ENCODE results near the gene MBTPS1. TPM values are rescaled to one million over a fixed set of nuclear protein-coding genes. Genes with fewer than 3 reads are reported as not detected.

Gene MBTPS1
- total RNA-seq, 1 experiment from 2014 or later: 56.1 TPM

GRCh38 chr16:84027625-84028024 is 89.1 kb downstream of the MBTPS1 start:
- no peaks in the 10 kb centered on the region for H3K9me3 ChIP-seq (ENCODE audit: low read length)
- H3K9me2 ChIP-seq (replicated peaks; ENCODE audit: low read length): no peaks in the 10 kb centered on the region
- no peak for ATAC-seq
- no peak for DNase-seq
- no peak overlapping the region for H3K4me2 ChIP-seq (ENCODE audit: low read length)
- intact Hi-C loops (cut with micrococcal nuclease): no loop called here
- ChIA-PET POLR2A (ENCODE audit: unreplicated experiment) (no interaction called here), CTCF (no interaction called here)
- no peak overlapping the region for H3K9ac ChIP-seq (ENCODE audit: low read length)
- H3K79me2 ChIP-seq (ENCODE audit: low read length): no peaks in the 10 kb centered on the region
- H3K27ac ChIP-seq (ENCODE audit: low read length): no peak overlapping the region
- BruUV-seq (replicated peaks): no TSS peak
- H3K27me3 ChIP-seq (ENCODE audit: low read length): no peaks in the 10 kb centered on the region
- no peak overlapping the region for H3K4me3 ChIP-seq (ENCODE audit: low read length)
- H3K36me3 ChIP-seq (ENCODE audit: low read depth, low read length): no peaks in the 10 kb centered on the region
- no peak overlapping the region for H2AFZ ChIP-seq (ENCODE audit: low read length)
- H3K4me1 ChIP-seq (ENCODE audit: insufficient read depth, low read length): peaks cover 29% of the 10 kb centered on the region
- H3F3A ChIP-seq (ENCODE audit: low read length, unreplicated experiment): no peaks in the 10 kb centered on the region
- no peak for TF ChIP-seq EZH2phosphoT487 (IDR thresholded peaks at IDR 0.05; ENCODE audit: borderline replicate concordance, low read length)
- no peaks in the 10 kb centered on the region for H4K20me1 ChIP-seq (ENCODE audit: low read length)

GRCh38 chr16:84026606-84027005 is 90.1 kb downstream of the MBTPS1 start:
- Histone ChIP-seq H3K27ac (ENCODE audit: low read length) (no peak overlapping the region), H3K9me2 (replicated peaks; ENCODE audit: low read length) (no peaks in the 10 kb centered on the region), H3K27me3 (ENCODE audit: low read length) (no peaks in the 10 kb centered on the region), H3K4me1 (ENCODE audit: insufficient read depth, low read length) (peaks cover 29% of the 10 kb centered on the region), H3K36me3 (ENCODE audit: low read depth, low read length) (no peaks in the 10 kb centered on the region), H3F3A (ENCODE audit: low read length, unreplicated experiment) (no peaks in the 10 kb centered on the region), H3K4me3 (ENCODE audit: low read length) (no peak overlapping the region), H3K79me2 (ENCODE audit: low read length) (no peaks in the 10 kb centered on the region), H3K4me2 (ENCODE audit: low read length) (no peak overlapping the region), H2AFZ (ENCODE audit: low read length) (no peak overlapping the region), H3K9ac (ENCODE audit: low read length) (no peak overlapping the region), H4K20me1 (ENCODE audit: low read length) (no peaks in the 10 kb centered on the region), H3K9me3 (ENCODE audit: low read length) (no peaks in the 10 kb centered on the region)
- ChIA-PET POLR2A (ENCODE audit: unreplicated experiment) (no interaction called here), CTCF (no interaction called here)
- TF ChIP-seq EZH2phosphoT487 (IDR thresholded peaks at IDR 0.05; ENCODE audit: borderline replicate concordance, low read length): no peak
- TF ChIP-seq EZH2 (IDR thresholded peaks at IDR 0.05; ENCODE audit: low read length, unreplicated experiment): no peak
- no peak for TF ChIP-seq CTCF (conservative IDR thresholded peaks at IDR 0.05; ENCODE audit: low read depth, low read length)
- DNase-seq (no peak), ATAC-seq (no peak)
- BruUV-seq (replicated peaks): no TSS peak
- intact Hi-C loops (cut with micrococcal nuclease): no loop called here

- peak overlapping the region; percentile 50 for H3K4me2 ChIP-seq (ENCODE audit: low read length)
- no peaks in the 10 kb centered on the region for H3K36me3 ChIP-seq (ENCODE audit: low read depth, low read length)
- ATAC-seq (peak; percentile 97), DNase-seq (peak; percentile 92)
- intact Hi-C loops (cut with micrococcal nuclease): no loop called here
- peak overlapping the region; percentile 53; the same call in 1 of the 2 replicates for H2AFZ ChIP-seq (ENCODE audit: low read length)
- H3K9me3 ChIP-seq (ENCODE audit: low read length): no peaks in the 10 kb centered on the region
- H3K27me3 ChIP-seq (ENCODE audit: low read length): no peaks in the 10 kb centered on the region
- no TSS peak for BruUV-seq (replicated peaks)
- H3K4me1 ChIP-seq (ENCODE audit: insufficient read depth, low read length): peaks cover 29% of the 10 kb centered on the region
- H3K9ac ChIP-seq (ENCODE audit: low read length): peak overlapping the region; percentile 49
- ChIA-PET CTCF (no interaction called here), POLR2A (ENCODE audit: unreplicated experiment) (interaction anchor here (0.7 kb wide), 1 partner anchor 11 kb away, joined by 5 read pairs; no protein-coding TSS in a partner anchor)
- no peak overlapping the region for H3K4me3 ChIP-seq (ENCODE audit: low read length)
- no peaks in the 10 kb centered on the region for H3F3A ChIP-seq (ENCODE audit: low read length, unreplicated experiment)
- peak overlapping the region; percentile 87 for H3K27ac ChIP-seq (ENCODE audit: low read length)
- H3K9me2 ChIP-seq (replicated peaks; ENCODE audit: low read length): no peaks in the 10 kb centered on the region
- H3K79me2 ChIP-seq (ENCODE audit: low read length): no peaks in the 10 kb centered on the region
- no peak for TF ChIP-seq CTCF (conservative IDR thresholded peaks at IDR 0.05; ENCODE audit: low read depth, low read length)
- TF ChIP-seq EZH2phosphoT487 (IDR thresholded peaks at IDR 0.05; ENCODE audit: borderline replicate concordance, low read length): no peak
- TF ChIP-seq EZH2 (IDR thresholded peaks at IDR 0.05; ENCODE audit: low read length, unreplicated experiment): no peak
- H4K20me1 ChIP-seq (ENCODE audit: low read length): no peaks in the 10 kb centered on the region
These were observed 91.9 kb downstream of the MBTPS1 start for GRCh38 chr16:84024854-84025253.
